Measurements from ENCODE around the gene ADGB. TPM values are rescaled to one million over a fixed set of nuclear protein-coding genes. Genes with fewer than 3 reads are reported as not detected.
"Not testable (repeated sequence)": the region's sequence is repeated elsewhere in the genome, so short reads cannot be mapped to it uniquely, and the experiment has no call there.

ADGB gene
- total RNA-seq, 1 experiment from 2014 or later, result not detected

- no peaks in the 10 kb centered on the region for H3K27me3 Mint-ChIP-seq (ENCODE audit: unreplicated experiment)
- H3K36me3 Mint-ChIP-seq (ENCODE audit: insufficient read depth, unreplicated experiment), result no peaks in the 10 kb centered on the region
- no peak overlapping the region for H3K27ac Mint-ChIP-seq (ENCODE audit: unreplicated experiment)
- peak; percentile 18 for DNase-seq
- H3K4me3 Mint-ChIP-seq (ENCODE audit: low read depth, unreplicated experiment), result no peak overlapping the region
- TF ChIP-seq CTCF (IDR thresholded peaks at IDR 0.05; ENCODE audit: unreplicated experiment), result no peak
- CTCF ChIA-PET, result no interaction called here
- no TSS peak for BruUV-seq (replicated peaks)
- H3K4me1 Mint-ChIP-seq (ENCODE audit: low read depth, unreplicated experiment), result no peaks in the 10 kb centered on the region
- intact Hi-C loops (cut with micrococcal nuclease; ENCODE audit: unreplicated experiment), result no loop called here
- H3K9me3 Mint-ChIP-seq (ENCODE audit: low read depth, unreplicated experiment), result no peaks in the 10 kb centered on the region
Observed at GRCh38 chr6:146785001-146785585, 186.3 kb downstream of the ADGB start.

DNA sequence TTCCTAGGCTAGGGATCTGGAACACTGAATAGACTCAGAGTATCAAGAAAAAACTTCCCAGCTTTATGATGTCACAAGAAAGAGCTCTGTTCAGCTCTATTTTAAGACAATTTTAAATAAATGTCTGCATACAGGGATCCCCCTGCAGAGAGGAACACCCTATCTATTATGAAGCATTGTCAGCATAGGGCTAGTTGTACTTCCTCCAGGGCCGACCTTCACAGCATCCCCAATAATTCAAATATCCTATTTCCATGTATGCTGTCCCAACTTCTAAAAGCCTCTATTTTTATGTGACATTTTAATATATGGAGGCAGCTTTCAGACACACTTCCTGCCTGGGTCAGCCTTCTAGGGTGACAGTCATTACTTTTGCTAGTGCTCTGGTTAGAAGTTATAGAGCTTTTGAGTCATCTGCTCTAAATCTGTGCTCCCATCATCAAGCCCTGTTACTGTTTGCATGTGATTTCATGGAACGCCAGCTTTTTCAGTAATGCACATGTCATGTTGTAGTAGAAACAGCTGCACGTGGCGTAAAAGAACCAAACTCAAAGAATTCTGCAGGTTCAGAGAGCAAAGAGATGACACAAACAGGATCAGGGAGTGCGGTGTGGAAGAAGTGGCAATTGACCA lies 189.2 kb downstream of the ADGB start:
- Mint-ChIP-seq H3K4me1 (ENCODE audit: low read depth, unreplicated experiment) (no peaks in the 10 kb centered on the region), H3K27me3 (ENCODE audit: unreplicated experiment) (no peaks in the 10 kb centered on the region), H3K9me3 (ENCODE audit: low read depth, unreplicated experiment) (no peaks in the 10 kb centered on the region), H3K27ac (ENCODE audit: unreplicated experiment) (no peak overlapping the region), H3K4me3 (ENCODE audit: low read depth, unreplicated experiment) (no peak overlapping the region), H3K36me3 (ENCODE audit: insufficient read depth, unreplicated experiment) (no peaks in the 10 kb centered on the region)
- intact Hi-C loops (cut with micrococcal nuclease; ENCODE audit: unreplicated experiment), result no loop called here
- CTCF ChIA-PET, result interaction anchor here (0.5 to 0.6 kb wide), 2 partner anchors 156 to 208 kb away, joined by 3 to 8 read pairs; no protein-coding TSS in a partner anchor
- BruUV-seq (replicated peaks), result no TSS peak
- no peak for DNase-seq
- TF ChIP-seq CTCF (IDR thresholded peaks at IDR 0.05; ENCODE audit: unreplicated experiment), result no peak

- CTCF ChIA-PET, result no interaction called here
- H3K27ac Mint-ChIP-seq (ENCODE audit: unreplicated experiment), result no peak overlapping the region
- no peak for DNase-seq
- H3K4me1 Mint-ChIP-seq (ENCODE audit: low read depth, unreplicated experiment), result peaks cover 10% of the 10 kb centered on the region
- no peaks in the 10 kb centered on the region for H3K27me3 Mint-ChIP-seq (ENCODE audit: unreplicated experiment)
- H3K36me3 Mint-ChIP-seq (ENCODE audit: insufficient read depth, unreplicated experiment), result no peaks in the 10 kb centered on the region
- no peak for TF ChIP-seq CTCF (IDR thresholded peaks at IDR 0.05; ENCODE audit: unreplicated experiment)
- no peak overlapping the region for H3K4me3 Mint-ChIP-seq (ENCODE audit: low read depth, unreplicated experiment)
- no TSS peak for BruUV-seq (replicated peaks)
- H3K9me3 Mint-ChIP-seq (ENCODE audit: low read depth, unreplicated experiment), result no peaks in the 10 kb centered on the region
- intact Hi-C loops (cut with micrococcal nuclease; ENCODE audit: unreplicated experiment), result no loop called here
Observed at GRCh38 chr6:146790561-146791091, 191.9 kb downstream of the ADGB start.

DNA sequence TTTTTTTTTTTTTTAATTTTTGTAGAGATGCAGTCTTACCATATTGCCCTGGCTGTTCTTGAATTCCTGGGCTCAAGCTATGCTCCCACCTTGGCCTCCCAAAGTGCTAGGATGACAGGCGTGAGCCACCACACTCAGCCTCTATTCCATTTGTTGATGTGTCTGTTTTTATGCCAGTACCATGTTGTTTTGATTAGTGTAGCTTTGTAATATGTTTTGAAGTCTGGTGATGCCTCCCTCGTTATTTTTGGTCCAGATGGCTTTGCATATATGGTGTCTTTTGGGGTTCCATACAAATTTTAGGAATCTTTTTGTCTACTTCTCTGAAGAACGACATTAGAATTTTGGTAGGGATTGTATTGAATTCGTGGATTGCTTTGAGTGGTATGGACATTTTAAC lies 193.2 kb downstream of the ADGB start:
- intact Hi-C loops (cut with micrococcal nuclease; ENCODE audit: unreplicated experiment), result no loop called here
- BruUV-seq (replicated peaks), result no TSS peak
- Mint-ChIP-seq H3K27ac (ENCODE audit: unreplicated experiment) (no peak overlapping the region), H3K4me3 (ENCODE audit: low read depth, unreplicated experiment) (no peak overlapping the region), H3K27me3 (ENCODE audit: unreplicated experiment) (no peaks in the 10 kb centered on the region), H3K4me1 (ENCODE audit: low read depth, unreplicated experiment) (peaks cover 10% of the 10 kb centered on the region), H3K36me3 (ENCODE audit: insufficient read depth, unreplicated experiment) (no peaks in the 10 kb centered on the region), H3K9me3 (ENCODE audit: low read depth, unreplicated experiment) (no peaks in the 10 kb centered on the region)
- no peak for DNase-seq
- no peak for TF ChIP-seq CTCF (IDR thresholded peaks at IDR 0.05; ENCODE audit: unreplicated experiment)
- CTCF ChIA-PET, result no interaction called here

DNA sequence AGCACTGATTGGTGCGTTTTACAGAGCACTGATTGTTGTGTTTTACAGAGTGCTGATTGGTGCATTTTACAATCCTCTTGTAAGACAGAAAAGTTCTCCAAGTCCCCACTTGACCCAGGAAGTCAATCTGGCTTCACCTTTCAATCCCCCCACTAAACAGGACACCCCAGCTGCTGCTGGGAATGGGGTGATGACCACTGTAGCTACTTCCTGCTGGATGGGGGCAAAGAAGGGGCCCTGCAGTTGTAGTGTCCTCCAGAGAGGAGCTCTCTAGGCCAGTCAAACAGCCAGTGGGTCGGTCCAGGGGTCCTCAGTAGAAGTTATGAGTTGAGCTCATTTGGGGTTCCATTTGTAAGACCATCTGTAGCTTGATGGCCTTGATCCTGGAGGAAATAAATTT lies 194.4 kb downstream of the ADGB start:
- BruUV-seq (replicated peaks); intact Hi-C loops (cut with micrococcal nuclease; ENCODE audit: unreplicated experiment); H3K4me3 Mint-ChIP-seq (ENCODE audit: low read depth, unreplicated experiment); H3K27me3 Mint-ChIP-seq (ENCODE audit: unreplicated experiment); H3K36me3 Mint-ChIP-seq (ENCODE audit: insufficient read depth, unreplicated experiment); H3K9me3 Mint-ChIP-seq (ENCODE audit: low read depth, unreplicated experiment); CTCF ChIA-PET; DNase-seq: not testable (repeated sequence)
- Mint-ChIP-seq H3K4me1 (ENCODE audit: low read depth, unreplicated experiment) (peaks cover 10% of the 10 kb centered on the region), H3K27ac (ENCODE audit: unreplicated experiment) (peak overlapping the region; percentile 32)

All from Calu3 (cell line).